H1 (cell line): ENCODE data around the gene OBI1. TPM values are rescaled to one million over a fixed set of nuclear protein-coding genes. Genes with fewer than 3 reads are reported as not detected.

ENCODE experiments used
- ASH2L ChIP-seq: fragments of 200-600, 300-600 bp; sonication (generic); IDR thresholded peaks from one replicate; pipeline ENCODE4 v1.7.1; 2017; ENCODE audit warnings: low read length
- BACH1 ChIP-seq: IDR thresholded peaks from 2 replicates; pipeline ENCODE4 v1.6.1; 2012; ENCODE audit warnings: low read length, improper control_type of control experiment
- BCL11A ChIP-seq, 2 experiments: IDR thresholded peaks; one replicate each; pipeline ENCODE4 v1.6.1; 2011; ENCODE audit warnings: low read depth in 2 of 2, low read length in 2 of 2, mild to moderate bottlenecking in 2 of 2
- BRCA1 ChIP-seq: IDR thresholded peaks from 2 replicates; pipeline ENCODE4 v1.6.1; 2012; ENCODE audit warnings: low read depth, low read length, improper control_type of control experiment
- CBX5 ChIP-seq: fragments of 300-800, 300-1000 bp; sonication (generic); IDR thresholded peaks from 2 replicates; pipeline ENCODE4 v1.7.1; 2016; ENCODE audit warnings: antibody characterized with exemption, low read length, low read depth
- CREB1 ChIP-seq: IDR thresholded peaks from 2 replicates; pipeline ENCODE4 v1.6.1; 2012; ENCODE audit warnings: inconsistent platforms
- EZH2 ChIP-seq: fragments of 200-600 bp; sonication (generic); IDR thresholded peaks from 2 replicates; pipeline ENCODE4 v1.7.1; 2012; ENCODE audit warnings: low read depth, mild to moderate bottlenecking, moderate library complexity, low read length, inconsistent platforms; ENCODE audit not compliant: severe bottlenecking
- JUND ChIP-seq: IDR thresholded peaks from 2 replicates; pipeline ENCODE4 v1.6.1; 2011; ENCODE audit warnings: mild to moderate bottlenecking, improper control_type of control experiment, low read length
- KDM1A ChIP-seq: fragments of 200-600, 300-600 bp; sonication (generic); IDR thresholded peaks from 2 replicates; pipeline ENCODE4 v1.7.1; 2016; ENCODE audit warnings: mild to moderate bottlenecking, low read length, borderline replicate concordance
- MAFK ChIP-seq: IDR thresholded peaks from 2 replicates; pipeline ENCODE4 v1.6.1; 2012; ENCODE audit warnings: low read depth, mild to moderate bottlenecking, improper control_type of control experiment, low read length
- NANOG ChIP-seq: IDR thresholded peaks from 2 replicates; pipeline ENCODE4 v1.6.1; 2011; ENCODE audit warnings: low read length, low read depth, mild to moderate bottlenecking, inconsistent platforms; ENCODE audit not compliant: insufficient read depth, poor library complexity, severe bottlenecking
- RFX5 ChIP-seq: IDR thresholded peaks from 2 replicates; pipeline ENCODE4 v1.6.1; 2011; ENCODE audit warnings: low read depth, low read length, improper control_type of control experiment, borderline replicate concordance
- RNF2 ChIP-seq: fragments of 200-900, 300-1000 bp; sonication (generic); IDR thresholded peaks from 2 replicates; pipeline ENCODE4 v1.7.1; 2016; ENCODE audit warnings: borderline replicate concordance, low read depth, mild to moderate bottlenecking, antibody characterized with exemption, low read length; ENCODE audit not compliant: poor library complexity, severe bottlenecking; ENCODE audit errors: missing control alignments
- SAP30 ChIP-seq: fragments of 300-600 bp; sonication (generic); IDR thresholded peaks from 2 replicates; pipeline ENCODE4 v1.7.1; 2012; ENCODE audit warnings: low read length, moderate library complexity, mild to moderate bottlenecking, inconsistent platforms; ENCODE audit not compliant: insufficient read depth, insufficient replicate concordance
- SIRT6 ChIP-seq: IDR thresholded peaks from one replicate; pipeline ENCODE4 v1.7.1; 2012; ENCODE audit warnings: low read length, inconsistent platforms
- SUZ12 ChIP-seq: fragments of 200-600 bp; sonication (generic); IDR thresholded peaks from 2 replicates; pipeline ENCODE4 v1.6.1; 2012; ENCODE audit warnings: mild to moderate bottlenecking, inconsistent platforms, low read length, moderate library complexity, mixed read lengths
- TAF1 ChIP-seq: IDR thresholded peaks from 2 replicates; pipeline ENCODE4 v1.6.1; 2011; ENCODE audit warnings: mild to moderate bottlenecking, low read depth, low read length
- TBP ChIP-seq: IDR thresholded peaks from 2 replicates; pipeline ENCODE4 v1.6.1; 2011; ENCODE audit warnings: low read depth, low read length, improper control_type of control experiment
- TCF12 ChIP-seq: IDR thresholded peaks from 2 replicates; pipeline ENCODE4 v1.6.1; 2011; ENCODE audit warnings: low read depth, mild to moderate bottlenecking, low read length
- polyA plus RNA-seq, 7 experiments: library from polyadenylated mRNA; depleted of rRNA in 3 of 7; stranded (reverse) in 5 of 7; unstranded in 2 of 7; fragments of >200 nt in 5 of 7; fragments of 200-250 nt in 2 of 7; gene quantifications; 1 replicate in 5 of 7; 2 replicates in 1 of 7; 4 replicates in 1 of 7; pipeline versions ENCODE4 v1.2.1 to v1.2.3, GENCODE V29; 2011 to 2013; ENCODE audit warnings: missing spikeins in 2 of 7, mixed read lengths in 2 of 7
- total RNA-seq: library from RNA; stranded (reverse); fragmentation: NEBNext Ultra II Directional; extraction: Animal tissue kit (Norgen Biotek cat#: 25700); gene quantifications from 2 replicates; pipeline ENCODE4 v1.2.1, GENCODE V29; 2021
- TF ChIP-seq, protein P1 (sequence below): IDR thresholded peaks from 2 replicates; pipeline ENCODE4 v1.6.1; 2011; ENCODE audit warnings: low read depth, mild to moderate bottlenecking, low read length; ENCODE audit not compliant: insufficient read depth
- TF ChIP-seq, protein P2 (sequence below), 3 experiments: IDR thresholded peaks; 1 replicate in 2 of 3; 2 replicates in 1 of 3; pipeline versions ENCODE4 v1.5.1 to v1.6.1; 2011; ENCODE audit warnings: low read length in 3 of 3, mild to moderate bottlenecking in 3 of 3, inconsistent platforms in 2 of 3, low read depth in 1 of 3, moderate library complexity in 1 of 3; ENCODE audit not compliant: insufficient read depth in 1 of 3; ENCODE audit errors: control extremely low read depth in 1 of 3

Gene OBI1
- total and polyA plus RNA-seq, 2 of the 8 experiments (the other 6 are each of a cell fraction or from before 2014, with no cell fraction given), result 7.1 to 14.3 TPM

DNA sequence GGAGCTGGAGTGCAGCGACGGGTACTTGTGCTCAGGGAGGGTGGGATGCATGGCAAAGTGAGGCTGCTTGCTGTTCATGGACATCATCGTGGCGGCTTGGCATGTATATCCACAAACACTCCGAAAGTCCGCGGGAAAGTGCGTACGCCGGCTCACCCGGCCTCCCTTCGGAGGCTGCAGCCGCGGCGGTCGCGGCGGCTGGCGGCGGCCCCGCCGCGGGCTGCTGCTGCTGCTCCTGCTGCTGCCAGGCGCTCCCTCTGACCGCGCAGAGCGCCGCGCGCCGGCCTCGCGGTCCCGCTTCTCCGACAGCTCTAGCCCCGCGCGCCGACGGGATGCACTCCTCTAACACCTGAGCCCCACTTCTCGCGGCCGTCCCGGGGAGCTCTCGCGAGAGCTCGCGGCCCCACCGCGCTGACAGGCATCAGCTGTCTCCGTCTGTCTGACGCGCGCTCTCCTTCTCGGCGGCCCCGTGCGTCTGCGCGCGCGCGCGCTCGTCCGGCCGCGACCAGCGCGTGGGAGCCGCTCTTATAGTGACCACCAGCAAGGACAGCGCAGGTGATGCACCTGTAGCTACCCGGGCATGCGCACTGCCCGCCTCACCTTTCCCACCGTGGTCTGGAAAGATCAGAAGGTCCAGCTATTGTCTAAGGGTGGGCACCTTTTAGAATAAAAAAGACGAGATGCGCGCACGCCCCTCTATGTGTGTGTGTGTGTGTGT is 55.6 kb downstream of the OBI1 start, which contains the start of gene POU4F1 (continued):
- no peak for TF ChIP-seq SAP30
- TF ChIP-seq RFX5, result no peak
- TF ChIP-seq NANOG, result no peak
- TF ChIP-seq BACH1, result 0 out of 2 replicates have a peak, but pooled peaks have one; percentile 13
- TF ChIP-seq BCL11A (IDR thresholded peaks at IDR 0.05; ENCODE audit: low read depth in 2 of 2, low read length in 2 of 2), result no peak
- no peak for TF ChIP-seq MAFK
- peak; percentile 67; the same call in 1 of the 2 replicates for TF ChIP-seq SUZ12
- no peak for TF ChIP-seq SIRT6
- TF ChIP-seq CREB1, result peak; percentile 35; the same call in 1 of the 2 replicates
- peak; percentile 81 for TF ChIP-seq BRCA1
- TF ChIP-seq, protein P1, sequence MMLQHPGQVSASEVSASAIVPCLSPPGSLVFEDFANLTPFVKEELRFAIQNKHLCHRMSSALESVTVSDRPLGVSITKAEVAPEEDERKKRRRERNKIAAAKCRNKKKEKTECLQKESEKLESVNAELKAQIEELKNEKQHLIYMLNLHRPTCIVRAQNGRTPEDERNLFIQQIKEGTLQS, result no peak
- no peak for TF ChIP-seq CBX5
- TF ChIP-seq KDM1A, result no peak
- TF ChIP-seq ASH2L, result no peak
- no peak for TF ChIP-seq TBP
- no peak for TF ChIP-seq JUND
- no peak for TF ChIP-seq TCF12
- TF ChIP-seq, protein P2, sequence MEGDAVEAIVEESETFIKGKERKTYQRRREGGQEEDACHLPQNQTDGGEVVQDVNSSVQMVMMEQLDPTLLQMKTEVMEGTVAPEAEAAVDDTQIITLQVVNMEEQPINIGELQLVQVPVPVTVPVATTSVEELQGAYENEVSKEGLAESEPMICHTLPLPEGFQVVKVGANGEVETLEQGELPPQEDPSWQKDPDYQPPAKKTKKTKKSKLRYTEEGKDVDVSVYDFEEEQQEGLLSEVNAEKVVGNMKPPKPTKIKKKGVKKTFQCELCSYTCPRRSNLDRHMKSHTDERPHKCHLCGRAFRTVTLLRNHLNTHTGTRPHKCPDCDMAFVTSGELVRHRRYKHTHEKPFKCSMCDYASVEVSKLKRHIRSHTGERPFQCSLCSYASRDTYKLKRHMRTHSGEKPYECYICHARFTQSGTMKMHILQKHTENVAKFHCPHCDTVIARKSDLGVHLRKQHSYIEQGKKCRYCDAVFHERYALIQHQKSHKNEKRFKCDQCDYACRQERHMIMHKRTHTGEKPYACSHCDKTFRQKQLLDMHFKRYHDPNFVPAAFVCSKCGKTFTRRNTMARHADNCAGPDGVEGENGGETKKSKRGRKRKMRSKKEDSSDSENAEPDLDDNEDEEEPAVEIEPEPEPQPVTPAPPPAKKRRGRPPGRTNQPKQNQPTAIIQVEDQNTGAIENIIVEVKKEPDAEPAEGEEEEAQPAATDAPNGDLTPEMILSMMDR (IDR thresholded peaks at IDR 0.05; ENCODE audit: control extremely low read depth in 1 of 3, insufficient read depth in 1 of 3, low read depth in 1 of 3, low read length in 3 of 3), result no peak
- TF ChIP-seq TAF1, result peak; percentile 65; the same call in 1 of the 2 replicates
- peak; percentile 84 for TF ChIP-seq EZH2
- TF ChIP-seq RNF2, result no peak
